ENCODE results near the gene CDCA4. TPM values are rescaled to one million over a fixed set of nuclear protein-coding genes. Genes with fewer than 3 reads are reported as not detected.
A peak's percentile ranks its signal among the peaks of the same experiment; 100 is the strongest.

CDCA4 gene
- total RNA-seq, 2 experiments from 2014 or later: 17.7 to 18.8 TPM

GRCh38 chr14:105053996-105054395 is 33.1 kb upstream of the CDCA4 start:
- Histone ChIP-seq H3K4me1 (ENCODE audit: insufficient read depth, low read length) (peaks cover 10% of the 10 kb centered on the region), H3K4me3 (ENCODE audit: low read length) (no peak overlapping the region), H3K27me3 (ENCODE audit: control insufficient read depth in 1 of 2, insufficient read depth in 2 of 2, low read length in 2 of 2) (no peaks in the 10 kb centered on the region), H3K9me3 (ENCODE audit: control insufficient read depth in 1 of 2, insufficient read depth in 1 of 2, low read length in 2 of 2) (no peaks in the 10 kb centered on the region), H3K36me3 (ENCODE audit: insufficient read depth, low read length) (peaks cover 77% of the 10 kb centered on the region), H3K27ac (ENCODE audit: low read depth in 1 of 2, low read length in 2 of 2) (no peak overlapping the region)
- peak in 1 of 14 experiments; percentile 2 for DNase-seq
- ChIA-PET POLR2A (interaction anchor here (0.9 to 1.8 kb wide), 2 partner anchors 11 to 34 kb away, joined by 3 to 7 read pairs; partner anchors contain the start of gene GPR132), CTCF (interaction anchor here (1.3 to 2.1 kb wide), 3 partner anchors 9 to 36 kb away, joined by 5 to 8 read pairs (median 8); no protein-coding TSS in a partner anchor)
- intact Hi-C loops (cut with DNase I, micrococcal nuclease): no loop called here
- ATAC-seq (ENCODE audit: poor library complexity): no peak
- H3K27me3 Mint-ChIP-seq: no peaks in the 10 kb centered on the region
- TF ChIP-seq CTCF (IDR thresholded peaks at IDR 0.05): no peak
- H3K4me3 Mint-ChIP-seq: no peak overlapping the region
- peak overlapping the region; percentile 70 for H3K27ac Mint-ChIP-seq
- H3K36me3 Mint-ChIP-seq (ENCODE audit: low read depth): peaks cover 84% of the 10 kb centered on the region
- peaks cover 23% of the 10 kb centered on the region for H3K4me1 Mint-ChIP-seq (ENCODE audit: low read depth)
- H3K9me3 Mint-ChIP-seq: no peaks in the 10 kb centered on the region

- H3K27me3 Mint-ChIP-seq: no peaks in the 10 kb centered on the region
- intact Hi-C loops (cut with DNase I, micrococcal nuclease): no loop called here
- DNase-seq: no peak
- Histone ChIP-seq H3K27ac (ENCODE audit: low read depth in 1 of 2, low read length in 2 of 2) (no peak overlapping the region), H3K9me3 (ENCODE audit: control insufficient read depth in 1 of 2, insufficient read depth in 1 of 2, low read length in 2 of 2) (no peaks in the 10 kb centered on the region), H3K4me1 (ENCODE audit: insufficient read depth, low read length) (peaks cover 4% of the 10 kb centered on the region), H3K36me3 (ENCODE audit: insufficient read depth, low read length) (peaks cover 74% of the 10 kb centered on the region), H3K4me3 (ENCODE audit: low read length) (no peak overlapping the region), H3K27me3 (ENCODE audit: control insufficient read depth in 1 of 2, insufficient read depth in 2 of 2, low read length in 2 of 2) (no peaks in the 10 kb centered on the region)
- no peaks in the 10 kb centered on the region for H3K9me3 Mint-ChIP-seq
- no peak for TF ChIP-seq CTCF (IDR thresholded peaks at IDR 0.05)
- no peak overlapping the region for H3K4me3 Mint-ChIP-seq
- ChIA-PET POLR2A (interaction anchor here (0.9 to 1.8 kb wide), 3 partner anchors 9 to 33 kb away, joined by 3 to 7 read pairs (median 5); partner anchors contain the start of gene GPR132), CTCF (interaction anchor here (1.3 to 2.1 kb wide), 3 partner anchors 8 to 37 kb away, joined by 5 to 8 read pairs (median 8); no protein-coding TSS in a partner anchor)
- no peak for ATAC-seq (ENCODE audit: poor library complexity)
- H3K36me3 Mint-ChIP-seq (ENCODE audit: low read depth): peaks cover 81% of the 10 kb centered on the region
- H3K4me1 Mint-ChIP-seq (ENCODE audit: low read depth): peaks cover 19% of the 10 kb centered on the region
- H3K27ac Mint-ChIP-seq: peak overlapping the region; percentile 70
These were observed 32.5 kb upstream of the CDCA4 start for GRCh38 chr14:105053421-105053820.

- ChIA-PET CTCF (interaction anchor here (1.2 kb wide), 1 partner anchor 34 kb away, joined by 3 read pairs; no protein-coding TSS in a partner anchor), POLR2A (no interaction called here)
- ATAC-seq (ENCODE audit: poor library complexity) (no peak), DNase-seq (no peak)
- no peak for TF ChIP-seq CTCF (IDR thresholded peaks at IDR 0.05)
- H3K4me1 ChIP-seq (ENCODE audit: insufficient read depth, low read length): no peaks in the 10 kb centered on the region
- H3K4me1 Mint-ChIP-seq (ENCODE audit: low read depth): peaks cover 14% of the 10 kb centered on the region
- H3K36me3 Mint-ChIP-seq (ENCODE audit: low read depth): peaks cover 71% of the 10 kb centered on the region
- no peak overlapping the region for H3K4me3 ChIP-seq (ENCODE audit: low read length)
- H3K9me3 Mint-ChIP-seq: no peaks in the 10 kb centered on the region
- intact Hi-C loops (cut with DNase I, micrococcal nuclease): no loop called here
- no peaks in the 10 kb centered on the region for H3K27me3 Mint-ChIP-seq
- no peaks in the 10 kb centered on the region for H3K9me3 ChIP-seq (ENCODE audit: control insufficient read depth in 1 of 2, insufficient read depth in 1 of 2, low read length in 2 of 2)
- no peak overlapping the region for H3K4me3 Mint-ChIP-seq
- H3K27ac Mint-ChIP-seq: peak overlapping the region; percentile 79
- no peak overlapping the region for H3K27ac ChIP-seq (ENCODE audit: low read depth in 1 of 2, low read length in 2 of 2)
- no peaks in the 10 kb centered on the region for H3K27me3 ChIP-seq (ENCODE audit: control insufficient read depth in 1 of 2, insufficient read depth in 2 of 2, low read length in 2 of 2)
- peaks cover 72% of the 10 kb centered on the region for H3K36me3 ChIP-seq (ENCODE audit: insufficient read depth, low read length)
These were observed 31.2 kb upstream of the CDCA4 start for GRCh38 chr14:105052110-105052458.
